Urinary bladder (tissue), 4 donors: ENCODE data around the gene SCFD1. TPM values are rescaled to one million over a fixed set of nuclear protein-coding genes. Genes with fewer than 3 reads are reported as not detected.

Experiments used
- DNase-seq: peaks from one replicate; pipeline ENCODE4 v3.0.0-alpha.2; 2015; ENCODE audit errors: extremely low spot score
- H3K27ac ChIP-seq: one replicate; pipeline ENCODE4 v1.5.1; 2013; ENCODE audit warnings: low read depth, mild to moderate bottlenecking, moderate library complexity
- H3K36me3 ChIP-seq: one replicate; pipeline ENCODE4 v1.6.1; 2013; ENCODE audit warnings: mild to moderate bottlenecking, moderate library complexity; ENCODE audit not compliant: insufficient read depth
- H3K4me1 ChIP-seq: one replicate; pipeline ENCODE4 v1.6.1; 2013; ENCODE audit warnings: mild to moderate bottlenecking, moderate library complexity; ENCODE audit not compliant: insufficient read depth
- H3K4me3 ChIP-seq: one replicate; pipeline ENCODE4 v1.5.1; 2013; ENCODE audit warnings: low read depth, low read length
- WGBS: extraction: QIAGEN DNeasy Blood & Tissue Kit; methylation state at CpG from one replicate; pipeline ENCODE4 v1.1.7; 2013; 5-methylcytosine and 5-hydroxymethylcytosine counted together
- polyA plus RNA-seq: library from polyadenylated mRNA; stranded (reverse); fragments of 200-250 nt; gene quantifications from one replicate; pipeline ENCODE4 v1.2.3, GENCODE V29; 2013
- total RNA-seq: library from RNA; depleted of rRNA; stranded (reverse); fragments of >200 nt; gene quantifications from one replicate; pipeline ENCODE4 v1.2.3, GENCODE V29; 2014
- donor health status: healthy with polysubstance abuse.
- donor health status: healthy.

SCFD1 gene
- total and polyA plus RNA-seq, 2 donors = 29.0 to 337 TPM

- Histone ChIP-seq H3K4me1 (no peaks in the 10 kb centered on the region), H3K36me3 (no peaks in the 10 kb centered on the region), H3K27ac (no peak overlapping the region), H3K4me3 (no peak overlapping the region)
- DNase-seq = no peak
- WGBS = 94% methylated on average over 4 of the region's 4 CpGs
Measured at GRCh38 chr14:30767624-30768023, 145.5 kb downstream of the SCFD1 start.

GRCh38 chr14:30768791-30769190, 146.7 kb downstream of the SCFD1 start:
- no peaks in the 10 kb centered on the region for H3K36me3 ChIP-seq
- H3K4me1 ChIP-seq = no peaks in the 10 kb centered on the region
- no peak overlapping the region for H3K4me3 ChIP-seq
- 46% methylated on average over 1 of the region's 1 CpG for WGBS
- H3K27ac ChIP-seq = no peak overlapping the region
- no peak for DNase-seq

DNA sequence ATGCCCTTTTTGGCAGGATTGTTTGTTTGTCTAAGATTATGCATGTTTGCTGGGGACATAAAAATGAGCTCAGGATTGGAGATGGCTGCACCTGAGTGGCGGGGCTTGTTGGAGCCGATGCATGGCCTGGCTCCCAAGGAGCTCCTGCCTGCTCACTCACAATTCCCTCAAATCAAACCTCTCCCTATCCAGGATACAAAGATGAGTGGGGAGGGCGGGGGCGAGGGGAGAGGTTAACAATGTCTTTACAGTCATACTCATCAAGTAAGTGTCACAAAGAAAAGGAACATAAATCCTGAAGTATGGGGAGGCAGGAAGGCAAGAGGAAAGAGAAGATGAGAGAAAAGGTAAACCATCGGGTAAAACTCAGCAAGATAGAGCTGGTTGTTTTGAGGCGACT, 148.3 kb downstream of the SCFD1 start:
- no peak overlapping the region for H3K4me3 ChIP-seq
- no peaks in the 10 kb centered on the region for H3K36me3 ChIP-seq
- no peaks in the 10 kb centered on the region for H3K4me1 ChIP-seq
- DNase-seq = no peak
- no peak overlapping the region for H3K27ac ChIP-seq
- WGBS = 85% methylated on average over 6 of the region's 6 CpGs

DNA sequence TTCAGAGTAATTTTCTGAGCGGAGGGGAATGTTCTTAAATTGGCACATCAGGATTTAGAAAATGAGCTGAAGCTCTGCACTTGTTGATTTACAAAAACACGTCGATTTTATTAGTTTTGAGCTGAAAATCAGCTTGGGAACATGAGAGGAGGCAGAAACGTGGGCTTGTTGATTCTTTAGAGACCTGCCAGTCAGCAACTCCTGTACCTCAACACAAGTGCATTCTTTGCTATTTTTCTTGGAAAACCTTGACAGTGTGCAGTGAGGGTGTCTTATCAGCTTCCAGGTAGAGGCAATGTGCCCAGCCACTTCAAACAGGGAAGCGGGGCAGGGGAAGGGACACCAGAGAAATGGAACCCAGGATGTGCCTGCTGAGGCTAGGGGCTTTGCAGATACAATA, 149.5 kb downstream of the SCFD1 start:
- no peak for DNase-seq
- WGBS = 71% methylated on average over 5 of the region's 5 CpGs
- Histone ChIP-seq H3K27ac (no peak overlapping the region), H3K36me3 (no peaks in the 10 kb centered on the region), H3K4me3 (no peak overlapping the region), H3K4me1 (no peaks in the 10 kb centered on the region)

DNA sequence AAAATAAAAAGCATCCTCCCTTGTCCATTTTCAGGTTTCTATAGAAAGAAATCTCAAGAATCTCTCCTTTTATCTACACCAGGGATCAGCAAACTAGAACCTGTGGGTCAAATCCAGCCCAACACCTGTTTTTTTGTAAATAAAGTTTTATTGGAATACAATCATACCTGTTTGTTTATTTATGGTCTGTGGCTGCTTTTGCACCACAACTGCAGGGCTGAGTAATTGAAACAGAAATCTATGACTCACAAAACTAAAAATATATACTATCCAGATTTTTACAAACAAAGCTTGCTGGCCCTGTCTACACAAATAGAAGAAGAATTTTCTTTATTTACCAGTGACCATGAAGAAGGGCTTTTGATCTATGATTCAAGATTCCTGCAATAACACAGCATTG, 157.1 kb downstream of the SCFD1 start:
- H3K4me1 ChIP-seq = no peaks in the 10 kb centered on the region
- H3K27ac ChIP-seq = no peak overlapping the region
- no peak overlapping the region for H3K4me3 ChIP-seq
- no peaks in the 10 kb centered on the region for H3K36me3 ChIP-seq
- no peak for DNase-seq

Other genes with a start within 250 kb of the SCFD1 start
- 45.6 TPM for gene G2E3, start 63.2 kb upstream of the SCFD1 start, total RNA-seq
- 5.8 TPM for gene G2E3, start 63.2 kb upstream of the SCFD1 start, polyA plus RNA-seq